DMS 273 (cell line): Measurements from ENCODE around the gene FCRL4.

ENCODE experiments used
- DNase-seq: peaks from one replicate; lab custom pipeline; 2025; ENCODE audit not compliant: unreplicated experiment; lab: John Stamatoyannopoulos, UW

The FCRL4 gene

DNA sequence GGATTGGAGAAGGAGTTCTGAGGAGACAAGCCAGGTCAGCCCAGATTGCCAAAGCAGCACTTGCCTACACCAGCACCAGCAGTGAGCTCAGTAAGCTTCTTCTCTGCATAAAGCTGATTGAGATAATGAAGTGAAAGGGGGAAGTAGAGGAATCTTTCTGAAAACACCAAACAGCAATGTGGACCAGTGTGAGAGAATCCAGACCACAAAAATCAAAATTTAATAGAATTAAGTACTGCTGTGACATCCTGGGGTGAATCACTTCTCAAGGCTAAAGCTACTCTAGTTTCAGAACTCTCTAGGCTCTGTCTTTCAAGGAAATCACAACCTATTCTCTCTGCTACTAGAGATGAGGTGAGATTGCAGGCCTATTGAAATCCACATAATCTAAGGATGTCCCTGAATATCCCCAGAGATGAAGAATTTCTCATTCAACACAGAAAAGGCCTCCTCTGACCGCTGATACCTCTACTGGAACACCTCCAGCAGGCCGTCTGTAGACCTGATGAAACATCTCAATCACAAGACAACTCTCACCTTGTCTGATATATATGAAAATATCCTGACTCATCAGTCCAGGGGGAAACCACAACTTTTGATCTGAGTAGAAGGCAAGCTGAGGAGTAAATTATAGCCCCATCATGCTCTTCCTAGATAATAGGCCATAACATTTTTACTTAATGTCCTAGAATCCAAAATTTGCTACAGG, at the start of gene FCRL4:
FCRL4 (minus strand) TSS at position 127 of the 709 bp plus-strand sequence. CDS start 141 bp downstream, outside the sequence.
- no peak for DNase-seq

DNA sequence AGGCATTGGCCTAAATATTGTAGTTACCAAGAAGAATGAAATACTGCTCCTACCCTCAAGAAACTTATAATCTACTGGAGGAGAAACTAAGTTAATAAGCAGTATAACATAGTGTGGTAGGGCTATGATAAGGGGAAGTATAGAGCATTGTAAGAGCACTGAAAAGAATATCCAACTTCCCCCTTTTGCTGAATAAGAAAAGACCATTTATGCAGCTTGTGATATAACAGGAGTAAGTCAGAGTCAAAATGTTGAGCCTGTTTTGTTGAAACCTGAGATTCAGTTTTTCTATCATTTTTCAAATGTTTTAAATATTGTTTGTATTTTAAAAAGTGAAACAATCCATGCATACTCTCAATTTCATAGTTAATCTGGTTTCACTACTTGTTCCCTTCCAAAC, 48.3 kb upstream of the FCRL4 start:
- no peak for DNase-seq

DNA sequence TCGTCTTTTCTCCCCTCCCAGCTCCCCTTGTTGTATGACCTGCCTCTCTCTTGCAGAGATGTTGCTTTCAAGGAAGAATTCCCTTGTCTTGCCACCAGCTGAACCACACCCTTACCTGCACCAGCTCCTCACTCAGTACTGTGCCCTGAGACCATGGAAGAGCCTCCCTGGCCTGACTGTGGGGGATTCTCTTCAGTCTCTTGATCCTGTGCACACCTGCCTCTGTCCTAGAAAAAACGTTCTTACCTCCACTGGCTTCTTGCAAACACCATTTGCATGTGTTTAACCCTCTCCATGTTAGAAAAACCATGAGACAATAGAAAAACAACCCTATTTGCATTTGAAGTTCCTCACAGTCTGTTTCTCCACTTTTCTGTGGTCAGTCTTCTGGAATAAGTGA, 43.3 kb upstream of the FCRL4 start:
- DNase-seq, result no peak

DNA sequence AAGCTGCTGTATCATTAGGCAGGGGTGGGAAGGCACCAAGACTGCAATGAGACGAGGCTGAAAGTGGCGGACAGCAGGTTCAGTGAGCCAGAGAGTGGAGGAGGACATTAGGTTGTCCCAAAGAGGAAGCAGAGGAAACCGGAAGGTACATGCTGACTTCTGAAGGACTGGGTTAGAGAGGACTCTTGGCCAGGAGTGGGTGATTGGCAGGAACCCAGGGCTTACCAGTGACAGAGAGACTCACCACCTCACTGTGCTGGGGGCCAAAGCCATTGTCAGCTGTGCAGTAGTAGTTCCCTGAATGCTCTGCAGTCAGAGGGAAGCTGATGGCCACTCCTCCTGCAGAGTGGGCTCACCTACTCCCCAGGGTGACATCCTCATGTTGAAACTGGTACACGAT, 41.9 kb upstream of the FCRL4 start:
- no peak for DNase-seq

DNA sequence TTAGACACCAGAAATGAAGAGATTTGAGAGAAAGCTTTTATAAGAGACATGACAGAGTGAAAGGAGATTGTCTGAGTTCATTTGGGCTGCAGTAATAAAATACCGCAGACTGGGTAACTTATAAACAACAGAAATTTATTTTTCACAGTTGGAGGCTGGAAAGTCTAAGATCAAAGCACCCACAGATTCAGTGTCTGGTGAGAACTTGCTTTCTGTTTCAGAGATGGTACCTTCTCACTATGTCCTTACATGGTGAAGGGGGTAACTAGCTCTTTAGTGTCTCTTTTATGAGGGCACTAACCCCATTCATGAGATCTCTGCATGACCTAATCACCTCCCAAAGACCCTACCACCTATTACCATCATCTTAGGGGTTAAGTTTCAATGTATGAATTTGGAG, 30.9 kb upstream of the FCRL4 start:
- no peak for DNase-seq

DNA sequence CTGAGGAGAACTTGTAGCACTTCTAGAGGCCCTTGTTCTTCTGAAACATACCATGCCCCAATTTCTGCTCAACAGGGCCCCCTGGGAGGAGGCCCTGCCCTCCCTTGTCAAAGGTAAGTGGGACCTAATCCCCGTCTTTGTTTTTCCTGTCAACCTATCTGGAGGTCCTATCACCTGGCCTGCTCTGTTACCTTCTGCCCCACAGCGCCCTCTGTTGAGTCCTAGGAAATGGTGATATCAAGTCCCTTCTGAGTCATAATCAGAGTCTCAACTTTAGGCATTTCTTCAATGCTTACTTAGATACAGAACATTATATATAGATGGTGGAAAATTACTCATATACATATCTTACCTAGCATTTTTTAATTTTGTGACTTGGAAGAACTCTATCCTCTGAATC, 28.2 kb upstream of the FCRL4 start:
- DNase-seq, result no peak

DNA sequence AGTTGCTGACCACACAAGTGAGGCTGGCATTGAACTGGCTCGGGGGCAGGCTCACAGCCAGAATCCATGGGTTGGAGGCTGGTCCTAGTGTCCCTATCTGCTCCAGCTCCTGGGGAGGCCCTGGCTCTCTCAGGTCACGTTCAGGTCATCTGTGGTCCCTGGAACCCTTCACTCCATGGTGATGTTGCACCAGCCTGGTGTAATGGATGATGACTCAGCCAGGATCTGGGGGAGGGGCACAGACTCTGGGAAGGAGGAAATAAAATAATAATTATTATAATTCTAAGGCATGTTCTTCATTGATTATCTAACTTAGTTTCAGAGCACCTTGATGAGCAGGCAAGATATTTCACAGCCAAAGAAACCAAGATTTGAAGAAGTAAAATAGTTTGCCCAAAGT, 26.6 kb upstream of the FCRL4 start:
- DNase-seq, result no peak

DNA sequence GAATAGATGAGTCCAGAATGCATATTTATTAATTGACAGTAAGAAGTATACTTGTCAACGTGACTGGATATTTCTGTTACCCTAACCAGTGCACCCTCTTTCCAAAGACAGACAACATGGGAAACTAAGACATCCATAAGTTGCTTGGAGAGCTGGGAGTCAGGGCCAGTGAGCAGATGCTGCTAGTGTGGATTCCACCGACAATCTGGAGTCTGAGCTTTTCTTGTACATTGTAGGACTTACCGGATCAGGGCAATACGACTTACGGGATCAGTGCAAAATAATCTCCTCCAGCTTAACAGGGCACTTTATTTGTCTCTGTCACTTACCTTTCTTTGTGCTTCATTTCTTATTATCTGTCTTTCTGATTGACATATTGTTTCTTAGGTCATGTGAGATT, 24.6 kb upstream of the FCRL4 start:
- no peak for DNase-seq

DNA sequence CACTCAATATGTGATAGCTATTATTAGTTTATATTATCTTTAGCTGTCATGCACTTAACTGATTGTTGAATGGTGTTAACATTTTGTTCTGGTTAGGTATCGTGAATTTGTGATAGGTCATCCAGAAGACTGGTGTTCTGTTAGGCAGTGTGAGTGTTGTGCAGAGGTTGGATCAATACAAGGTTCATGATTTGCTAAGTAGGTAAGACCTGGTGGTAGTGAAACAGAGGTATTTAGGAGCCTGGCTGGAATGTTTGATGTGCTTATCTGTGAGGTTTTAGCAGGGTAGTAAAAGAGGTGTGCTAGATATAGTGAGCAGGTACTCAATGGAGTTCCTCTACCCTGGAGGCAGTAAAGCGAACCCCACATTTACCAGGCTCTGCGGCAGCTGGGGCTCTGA, 20.3 kb upstream of the FCRL4 start:
- DNase-seq, result no peak

DNA sequence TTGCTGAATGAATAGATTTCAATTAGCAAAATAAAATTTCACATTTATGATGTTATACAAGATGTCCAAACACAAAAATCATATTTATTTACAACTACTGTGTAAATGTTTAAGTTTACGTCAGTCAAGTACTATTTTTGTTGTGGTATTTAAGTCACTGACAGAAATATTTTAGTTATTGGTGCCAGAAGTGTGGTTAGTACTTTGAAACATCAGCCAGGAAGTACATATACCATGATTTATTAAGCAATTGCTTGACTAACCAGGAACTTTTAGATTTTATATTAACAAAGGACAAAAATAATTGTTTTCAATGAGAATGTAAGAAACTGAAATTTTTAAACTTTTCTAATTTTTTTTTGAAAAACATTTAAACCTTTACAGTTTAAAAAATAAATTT, 2.4 kb upstream of the FCRL4 start:
- no peak for DNase-seq

DNA sequence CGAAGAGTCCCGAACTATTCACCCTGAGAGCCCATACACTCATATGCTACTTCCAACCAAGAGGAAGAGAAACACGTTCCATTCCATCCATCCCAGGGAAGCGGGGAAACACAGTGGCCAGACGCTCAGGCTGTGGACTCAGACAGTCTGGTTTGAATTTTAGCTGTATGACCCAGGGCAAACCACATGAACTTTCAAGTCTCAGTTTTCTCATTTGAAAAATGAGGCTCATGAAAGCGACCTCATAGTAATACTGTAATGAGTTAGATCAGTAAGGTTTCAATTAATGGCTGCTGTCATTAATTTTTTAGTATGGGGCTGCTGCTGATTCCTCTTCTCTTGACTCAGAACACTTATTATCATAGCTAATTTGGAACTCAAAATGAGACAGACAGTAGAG, 1.5 kb downstream of the FCRL4 start:
- no peak for DNase-seq

DNA sequence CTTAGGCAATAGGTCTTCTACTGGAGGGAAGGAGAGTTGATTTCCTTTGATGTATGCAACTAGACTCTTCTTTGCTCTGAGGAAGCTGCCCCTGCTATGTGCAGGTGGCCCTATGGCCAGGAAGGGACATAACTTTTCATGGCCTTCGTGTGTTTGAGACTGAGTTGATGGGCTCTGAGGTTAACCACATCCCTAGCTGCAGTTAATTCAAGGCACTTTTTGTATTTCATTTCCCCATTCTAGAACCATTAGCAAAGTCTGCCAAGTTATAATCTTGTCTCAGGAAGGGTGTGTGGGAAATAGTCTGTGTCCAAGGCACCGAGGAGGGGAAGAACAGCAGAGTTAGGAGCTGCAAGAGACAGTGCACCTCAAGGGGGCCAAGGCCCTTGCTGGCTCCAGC, 2.5 kb downstream of the FCRL4 start:
- no peak for DNase-seq

DNA sequence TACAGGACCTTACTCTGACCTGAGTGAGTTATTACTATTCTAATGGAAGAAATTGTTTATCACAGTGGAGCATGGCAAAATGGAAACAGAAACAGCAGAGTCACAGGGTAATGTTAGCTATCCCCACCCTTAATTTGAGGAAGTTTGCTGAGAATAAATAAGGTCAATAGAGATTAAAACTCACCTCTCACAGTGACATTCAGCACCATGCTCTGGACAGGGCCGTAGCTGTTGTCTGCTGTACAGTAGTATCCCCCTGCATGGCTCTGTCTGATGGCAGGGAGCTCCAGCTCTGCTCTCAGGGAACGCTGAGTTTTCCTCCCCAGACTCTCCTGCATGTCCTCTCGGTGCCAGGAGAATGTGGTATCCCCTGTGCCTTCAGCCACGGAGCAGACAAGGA, 11.9 kb downstream of the FCRL4 start:
- DNase-seq, result no peak

DNA sequence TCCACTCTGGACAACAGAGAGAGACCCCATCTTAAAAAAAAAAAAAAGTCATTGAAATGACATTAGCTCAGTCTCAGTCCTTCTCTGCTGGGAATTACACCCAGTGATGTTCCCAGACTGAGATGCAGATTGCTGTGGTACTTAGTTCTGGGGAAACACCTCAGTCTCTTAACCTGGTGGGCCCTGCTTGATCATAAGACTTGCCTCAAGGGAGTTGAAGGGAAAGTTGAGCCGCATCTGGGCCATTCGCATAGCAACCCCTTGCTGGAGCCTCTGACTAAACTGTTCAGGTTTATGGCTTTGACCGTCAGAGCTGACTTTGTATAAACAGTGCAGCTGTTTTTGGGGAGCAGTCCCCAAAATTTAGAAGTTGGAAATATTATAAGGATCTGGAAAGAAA, 13.4 kb downstream of the FCRL4 start:
- DNase-seq, result no peak

DNA sequence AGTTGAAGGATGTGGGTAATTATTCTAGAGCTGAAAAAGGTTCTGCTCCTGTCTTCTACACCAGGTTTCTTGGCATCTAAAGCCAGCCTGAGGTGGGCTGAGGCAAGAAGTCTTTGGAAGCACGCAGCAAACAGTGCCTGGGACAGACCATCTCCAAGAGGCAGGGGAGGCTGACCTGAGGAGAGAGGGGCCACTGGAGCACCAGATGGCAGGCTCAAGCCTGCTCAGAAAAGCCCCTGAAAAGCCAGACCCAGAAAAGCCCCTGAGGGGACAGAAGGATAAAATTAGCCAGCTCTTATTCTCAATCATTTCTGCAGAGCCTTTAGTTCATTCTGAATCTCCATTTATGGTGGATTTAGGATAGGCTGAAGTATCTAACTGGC, 17.1 kb downstream of the FCRL4 start:
- DNase-seq, result no peak

DNA sequence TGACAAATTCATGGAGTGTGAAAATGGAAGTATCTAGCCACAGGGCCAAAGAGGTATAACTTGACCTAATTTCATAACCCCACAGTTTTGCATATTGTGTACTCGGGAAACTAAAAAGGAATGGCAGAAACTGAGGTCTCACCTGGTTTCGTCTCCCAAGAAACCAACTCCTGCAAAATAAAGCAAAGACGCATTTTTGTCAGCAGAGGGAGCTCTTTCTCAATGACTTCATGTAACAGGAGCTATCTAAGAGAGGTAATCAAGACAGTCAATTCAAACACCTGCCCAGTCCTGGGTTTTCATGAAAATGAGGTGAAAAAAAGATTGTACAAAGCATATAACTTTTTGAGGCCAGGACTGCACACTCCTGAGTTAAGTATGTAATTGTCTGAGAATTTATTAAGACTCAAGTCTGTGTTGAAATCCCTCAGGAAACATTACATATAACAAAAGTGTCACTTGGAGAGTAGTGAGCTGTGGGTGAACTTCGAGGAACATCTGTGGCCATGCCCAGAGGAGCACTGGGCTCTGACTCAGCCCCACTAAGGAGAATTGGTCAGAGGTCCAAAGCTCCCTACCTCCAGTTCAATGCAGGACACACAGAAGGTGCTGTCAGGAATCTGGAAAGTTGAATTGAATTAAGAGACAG, 17.6 kb downstream of the FCRL4 start:
- DNase-seq, result peak; percentile 76

DNA sequence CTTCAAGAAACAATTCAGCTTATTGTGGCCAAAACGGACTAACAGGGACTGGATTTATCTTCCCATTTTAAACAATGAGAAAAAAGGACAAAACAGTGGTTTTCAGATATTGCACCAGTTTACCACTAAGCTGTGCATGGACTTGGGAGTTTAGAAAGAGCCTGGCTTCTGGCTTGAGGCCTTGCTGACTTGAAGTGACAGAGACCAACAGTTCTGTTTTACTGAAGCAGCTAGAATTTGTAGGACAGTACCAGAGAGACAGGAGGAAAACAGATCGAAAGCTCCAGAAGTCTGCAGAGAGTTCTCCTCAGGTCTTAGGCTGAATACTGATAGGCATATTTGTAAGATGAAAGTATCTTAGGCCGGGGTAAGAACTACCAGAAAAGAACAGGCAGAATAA, 20.5 kb downstream of the FCRL4 start:
- DNase-seq, result no peak

DNA sequence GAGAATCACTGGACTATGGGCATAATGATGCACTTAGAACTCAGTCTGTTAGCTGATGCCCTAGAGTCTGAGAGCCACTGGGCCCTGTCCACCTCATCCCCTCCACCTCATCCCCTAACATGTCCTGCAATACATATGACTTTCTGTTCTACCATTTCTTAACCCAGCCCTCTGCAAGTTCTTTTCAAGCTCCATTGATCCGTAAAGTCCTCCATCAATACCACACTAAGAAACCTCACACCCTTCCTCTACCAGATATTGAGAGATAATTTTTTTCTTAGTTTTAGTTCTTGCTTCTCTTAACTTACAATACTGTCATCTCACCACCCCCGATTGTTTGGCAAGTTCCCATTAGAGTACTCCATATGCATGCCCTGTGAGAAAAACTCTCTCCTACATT, 22.1 kb downstream of the FCRL4 start:
- DNase-seq, result no peak

DNA sequence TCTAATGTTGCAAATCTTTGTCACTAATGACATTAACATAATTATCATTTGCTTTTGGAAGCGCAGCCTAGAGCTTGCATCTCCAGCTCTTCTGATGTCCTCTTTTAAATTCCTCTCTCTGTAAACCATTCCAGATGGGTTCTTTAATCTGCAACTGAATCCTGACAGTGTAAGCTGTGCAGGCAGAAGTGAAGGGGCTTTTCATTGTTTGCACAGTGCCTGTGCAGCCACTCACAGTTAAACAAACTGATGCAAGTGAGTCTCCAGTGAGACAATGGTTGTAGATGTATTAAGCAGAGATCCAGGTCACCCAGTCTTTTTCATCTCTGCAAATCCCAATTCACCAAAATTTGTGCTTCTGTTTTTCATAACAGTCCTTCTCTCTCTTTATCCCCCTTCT, 23.0 kb downstream of the FCRL4 start:
- DNase-seq, result no peak

DNA sequence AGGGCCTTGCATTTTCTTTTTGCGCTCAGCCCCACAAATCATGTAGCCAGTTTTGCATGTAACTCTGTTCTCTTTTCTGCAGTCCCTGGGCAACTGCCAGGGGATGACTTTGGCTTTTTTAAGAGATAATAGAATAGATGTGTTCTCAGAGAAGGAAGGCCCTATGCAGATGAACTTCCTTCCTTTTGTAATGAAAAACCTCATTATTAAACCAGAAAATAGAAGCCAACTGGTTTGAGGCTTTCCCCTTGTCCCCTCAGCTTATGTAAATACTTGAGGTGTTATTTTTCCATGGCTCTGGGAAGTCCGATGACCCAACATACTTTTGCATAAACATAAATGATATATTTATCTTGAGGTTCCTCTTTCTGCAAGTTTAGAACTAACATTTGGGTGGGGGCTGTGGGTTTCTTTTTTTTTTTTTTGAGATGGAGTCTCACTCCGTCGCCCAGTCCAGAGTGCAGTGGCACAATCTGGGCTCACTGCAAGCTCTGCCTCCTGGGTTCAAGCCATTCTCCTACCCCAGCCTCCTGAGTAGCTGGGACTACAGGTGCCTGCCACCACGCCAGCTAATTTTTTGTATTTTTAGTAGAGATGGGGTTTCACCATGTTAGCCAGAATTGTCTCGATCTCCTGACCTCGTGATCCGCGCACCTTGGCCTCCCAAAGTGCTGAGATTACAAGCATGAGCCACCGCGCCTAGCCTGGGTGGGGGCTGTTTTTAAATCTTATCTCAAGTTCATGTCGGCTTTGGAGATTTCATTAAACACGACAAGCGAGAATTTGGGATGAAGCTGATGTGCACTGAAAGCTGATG, 31.2 kb downstream of the FCRL4 start:
- DNase-seq, result no peak

DNA sequence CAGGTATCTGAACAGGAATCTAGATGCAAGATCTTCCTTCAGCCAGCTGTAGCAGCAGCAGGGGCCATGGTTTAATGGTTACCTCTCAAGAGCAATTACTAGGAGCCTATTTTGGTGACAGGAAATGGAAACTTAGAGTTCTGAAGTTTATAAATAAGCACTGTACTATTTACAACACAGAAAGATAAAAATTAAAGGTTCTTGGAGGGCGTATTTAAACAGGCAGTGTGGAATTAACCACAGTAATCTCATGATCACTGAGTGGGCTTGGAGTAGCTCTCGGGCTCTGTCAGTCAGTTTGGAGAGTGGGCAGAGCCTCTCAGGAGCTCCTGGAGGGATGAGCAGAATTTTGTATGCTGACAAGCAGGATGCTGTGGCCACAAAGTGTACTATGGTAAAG, 35.4 kb downstream of the FCRL4 start:
- DNase-seq, result no peak

DNA sequence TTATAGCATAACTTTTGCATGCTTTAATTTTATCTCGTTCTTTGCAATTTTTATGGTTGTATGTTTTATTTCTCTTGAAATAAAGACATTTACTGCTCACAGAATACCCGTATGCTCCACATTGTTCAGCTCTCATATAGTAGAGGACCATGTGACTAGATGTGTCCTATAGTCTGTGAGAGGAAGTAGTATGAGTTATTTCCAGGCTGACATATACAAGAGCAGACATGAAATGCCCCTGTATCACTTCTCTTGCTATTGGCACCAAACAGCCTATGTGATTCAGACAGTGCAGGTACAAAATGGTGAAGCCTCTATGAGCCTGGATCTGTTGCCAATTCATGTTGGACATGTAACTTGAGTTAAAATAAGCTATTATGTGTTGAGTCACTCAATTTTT, 39.8 kb downstream of the FCRL4 start:
- DNase-seq, result no peak
